HepG2 (cell line): ENCODE data around the gene NAV2. TPM values are rescaled to one million over a fixed set of nuclear protein-coding genes. Genes with fewer than 3 reads are reported as not detected.

ENCODE experiments used
- ATAC-seq: fragments of 200-7000 bp; cut with Tn5 transposase; 3 replicates; pipeline ENCODE4 v1.9.1; 2020; ENCODE audit warnings: mild to moderate bottlenecking, moderate library complexity
- BruUV-seq: library from RNA; stranded (reverse); fragments of 400-500 nt; replicated peaks from 2 replicates; lab custom pipeline; 2021; lab: Mats Ljungman, UMichigan
- CTCF ChIA-PET: fragments of 300-600 bp; formaldehyde crosslinking; extraction: SDS; loops from one replicate; lab custom pipeline; 2021; ENCODE audit warnings: low total read pairs, inconsistent platforms, low intra/inter-chr PET ratio; lab: Yijun Ruan, JAX
- POLR2A ChIA-PET: fragments of 350-600 bp; sonication (Branson Sonifier 250); formaldehyde crosslinking; loops from one replicate; lab custom pipeline; 2020; ENCODE audit warnings: antibody characterized with exemption, inconsistent platforms; lab: Yijun Ruan, JAX
- DNase-seq: peaks from one replicate; pipeline ENCODE4 v3.0.0-alpha.2; 2015; ENCODE audit warnings: low spot score
- FAIRE-seq: peaks from 3 replicates; lab custom pipeline; 2011; peaks lifted over from hg19 to GRCh38; lab: Jason Lieb, UNC
- H2AFZ ChIP-seq: one replicate; pipeline ENCODE4 v1.6.1; 2011; ENCODE audit warnings: low read length, inconsistent platforms
- H3K27ac ChIP-seq: fragments of 300-600 bp; 3 replicates; pipeline ENCODE4 v1.8.0; 2011; ENCODE audit warnings: mixed run types, mild to moderate bottlenecking, mixed read lengths, low read length, inconsistent platforms; ENCODE audit not compliant: insufficient read depth; ENCODE audit errors: extremely low read length
- H3K27me3 ChIP-seq, 2 experiments: fragments of 200-600 bp in 1 of 2; 2 replicates in 1 of 2; 3 replicates in 1 of 2; pipeline versions ENCODE4 v1.6.0 to v1.8.0; 2011; ENCODE audit warnings: low read length in 2 of 2, mild to moderate bottlenecking in 2 of 2, moderate library complexity in 2 of 2, inconsistent platforms in 1 of 2; ENCODE audit not compliant: insufficient read depth in 2 of 2, control insufficient read depth in 1 of 2
- H3K36me3 ChIP-seq, 2 experiments: fragments of 200-600 bp in 1 of 2; replicated peaks in 1 of 2; 2 replicates in 1 of 2; 3 replicates in 1 of 2; pipeline versions ENCODE4 v1.5.1 to v1.8.0; 2011; ENCODE audit warnings: low read length in 2 of 2, inconsistent platforms in 1 of 2; ENCODE audit not compliant: insufficient read depth in 2 of 2, control insufficient read depth in 1 of 2
- H3K4me1 ChIP-seq: 2 replicates; pipeline ENCODE4 v1.5.1; 2012; ENCODE audit warnings: low read length, inconsistent platforms; ENCODE audit not compliant: insufficient read depth
- H3K4me2 ChIP-seq: 2 replicates; pipeline ENCODE4 v1.6.0; 2011; ENCODE audit warnings: low read depth, low read length, inconsistent platforms
- H3K4me3 ChIP-seq, 3 experiments: fragments of 200-600 bp in 1 of 3; sonication (generic), shearing (Covaris generic) in 1 of 3; replicated peaks in 1 of 3; 2 replicates each; pipeline ENCODE4 v1.5.1; 2011 to 2016; ENCODE audit warnings: low read length in 3 of 3, inconsistent platforms in 2 of 3, low read depth in 2 of 3, mild to moderate bottlenecking in 2 of 3, control low read depth in 1 of 3, mixed read lengths in 1 of 3; ENCODE audit not compliant: insufficient read depth in 1 of 3
- H3K79me2 ChIP-seq: one replicate; pipeline ENCODE4 v1.6.1; 2011; ENCODE audit warnings: low read length, inconsistent platforms; ENCODE audit not compliant: insufficient read depth
- H3K9ac ChIP-seq: 2 replicates; pipeline ENCODE4 v1.6.0; 2011; ENCODE audit warnings: mild to moderate bottlenecking, low read depth, low read length, inconsistent platforms; ENCODE audit not compliant: insufficient read depth
- H3K9me3 ChIP-seq: 2 replicates; pipeline ENCODE4 v1.5.1; 2012; ENCODE audit warnings: mild to moderate bottlenecking, low read length
- H4K20me1 ChIP-seq: 2 replicates; pipeline ENCODE4 v1.6.0; 2011; ENCODE audit warnings: inconsistent platforms, mild to moderate bottlenecking, low read length, moderate library complexity; ENCODE audit not compliant: insufficient read depth
- ASH2L ChIP-seq: fragments of 300-600, 200-600 bp; sonication (generic); IDR thresholded peaks from 2 replicates; pipeline ENCODE4 v1.7.0; 2017; ENCODE audit warnings: low read depth, mild to moderate bottlenecking, moderate library complexity, mixed read lengths, low read length; ENCODE audit not compliant: insufficient read length
- BORCS8-MEF2B ChIP-seq: sonication (generic); formaldehyde crosslinking; IDR thresholded peaks from 2 replicates; pipeline ENCODE4 v1.8.0; 2022; ENCODE audit warnings: mild to moderate bottlenecking, missing genetic modification reagents
- EHMT2 ChIP-seq: fragments of 200-600 bp; sonication (generic); IDR thresholded peaks from 2 replicates; pipeline ENCODE4 v1.7.0; 2017; ENCODE audit warnings: antibody characterized with exemption, low read depth, low read length, borderline replicate concordance
- HMG20B ChIP-seq: conservative IDR thresholded peaks from 2 replicates; pipeline ENCODE4 v1.6.1; 2016; ENCODE audit warnings: missing genetic modification reagents, missing compliant biosample characterization
- KLF13 ChIP-seq: sonication (generic); formaldehyde crosslinking; IDR thresholded peaks from 2 replicates; pipeline ENCODE4 v1.4.0; 2020; ENCODE audit warnings: mild to moderate bottlenecking, missing genetic modification reagents
- LBX2 ChIP-seq: sonication (generic); formaldehyde crosslinking; IDR thresholded peaks from 2 replicates; pipeline ENCODE4 v1.5.0; 2020; ENCODE audit warnings: missing genetic modification reagents, mild to moderate bottlenecking, borderline replicate concordance
- SAFB2 ChIP-seq: sonication (generic); formaldehyde crosslinking; IDR thresholded peaks from 2 replicates; pipeline ENCODE4 v1.5.1; 2020; ENCODE audit warnings: missing genetic modification reagents, low read depth, mild to moderate bottlenecking, borderline replicate concordance
- TEF ChIP-seq: sonication (generic); formaldehyde crosslinking; IDR thresholded peaks from 2 replicates; pipeline ENCODE4 v1.5.0; 2020; ENCODE audit warnings: missing genetic modification reagents
- ZNF264 ChIP-seq: sonication (generic); formaldehyde crosslinking; IDR thresholded peaks from 2 replicates; pipeline ENCODE4 v1.4.0; 2020; ENCODE audit warnings: missing genetic modification reagents
- ZNF362 ChIP-seq: sonication (generic); formaldehyde crosslinking; IDR thresholded peaks from 2 replicates; pipeline ENCODE4 v1.4.0; 2020; ENCODE audit warnings: missing genetic modification reagents, mild to moderate bottlenecking, borderline replicate concordance
- ZNF672 ChIP-seq: sonication (generic); formaldehyde crosslinking; IDR thresholded peaks from 2 replicates; pipeline ENCODE4 v1.8.1; 2022; ENCODE audit warnings: missing genetic modification reagents
- ZNF761 ChIP-seq: sonication (generic); formaldehyde crosslinking; conservative IDR thresholded peaks from 2 replicates; pipeline ENCODE4 v1.4.0; 2020; ENCODE audit warnings: mild to moderate bottlenecking, missing genetic modification reagents
- ZNF792 ChIP-seq: IDR thresholded peaks from 2 replicates; pipeline ENCODE4 v1.6.1; 2016
- WGBS: methylation state at CpG from one replicate; pipeline ENCODE4 v1.1.6; 2017; ENCODE audit warnings: low lambda C conversion rate; 5-methylcytosine and 5-hydroxymethylcytosine counted together
- in situ Hi-C: cut with HindIII; loops from 2 replicates; pipeline ENCODE4 v1.10.0; 2017; ENCODE audit warnings: low pct_unique_long_range_greater_than_20kb; ENCODE audit not compliant: extremely low pct_ligation_motif_present
- intact Hi-C: fragments of 100-400 bp; cut with micrococcal nuclease; formaldehyde crosslinking; loops from one replicate; pipeline ENCODE4 v1.10.0; 2022; ENCODE audit not compliant: unreplicated experiment
- polyA plus RNA-seq, 8 experiments: library from polyadenylated mRNA; depleted of rRNA in 3 of 8; stranded (reverse) in 7 of 8; unstranded in 1 of 8; fragments of >200 nt; fragmentation: Illumina TruSeq in 4 of 8; extraction: Trizol in 4 of 8; gene quantifications; 2 replicates each; pipeline versions ENCODE4 v1.2.1 to v1.2.3, GENCODE V29; 2011 to 2016; ENCODE audit warnings: low read depth in 4 of 8, missing spikeins in 1 of 8, mixed read lengths in 1 of 8; ENCODE audit not compliant: insufficient read depth in 1 of 8
- total RNA-seq, 5 experiments: library from RNA; depleted of rRNA; stranded (reverse); fragments of >200 nt; fragmentation: Illumina TruSeq; extraction: Trizol; gene quantifications; 2 replicates each; pipeline ENCODE4 v1.2.3, GENCODE V29; 2016; ENCODE audit warnings: low read depth in 1 of 5

Gene NAV2
- total and polyA plus RNA-seq, 2 of the 13 experiments (the other 11 are each of a cell fraction or from before 2014, with no cell fraction given): 9.3 to 34.6 TPM

GRCh38 chr11:19826606-19827005 is 114.0 kb downstream of the NAV2 start:
- TF ChIP-seq HMG20B (CRISPR knock-in tag) (no peak), EHMT2 (no peak), ZNF672 (CRISPR knock-in tag) (no peak), LBX2 (CRISPR knock-in tag) (no peak), BORCS8-MEF2B (CRISPR knock-in tag) (no peak), ZNF761 (CRISPR knock-in tag) (no peak), ZNF264 (CRISPR knock-in tag) (no peak), KLF13 (CRISPR knock-in tag) (no peak), ASH2L (no peak), ZNF792 (CRISPR knock-in tag) (no peak), TEF (CRISPR knock-in tag) (no peak), SAFB2 (CRISPR knock-in tag) (no peak), ZNF362 (CRISPR knock-in tag) (no peak)
- TF ChIP-seq, all 625 proteins: peak for 0
- Histone ChIP-seq H2AFZ (no peak overlapping the region), H3K9ac (no peak overlapping the region), H3K4me1 (peaks cover 10% of the 10 kb centered on the region), H4K20me1 (no peaks in the 10 kb centered on the region), H3K27ac (no peak overlapping the region), H3K4me2 (no peak overlapping the region), H3K9me3 (no peaks in the 10 kb centered on the region), H3K36me3 (no peaks in the 10 kb centered on the region), H3K4me3 (no peak overlapping the region), H3K79me2 (no peaks in the 10 kb centered on the region), H3K27me3 (peaks cover 1 to 17% of the 10 kb centered on the region in 2 experiments; a peak in 4 of 5 replicates)
- 0% methylated on average over 4 of the region's 4 CpGs for WGBS
- ATAC-seq (no peak), FAIRE-seq (no peak), DNase-seq (no peak)
- in situ Hi-C loops (no loop called here), intact Hi-C loops (no loop called here)
- no TSS peak for BruUV-seq
- POLR2A ChIA-PET: no interaction called here
- CTCF ChIA-PET: no interaction called here
